Loucy (cell line): ENCODE results near the gene TNS2.
A peak's percentile ranks its signal among the peaks of the same experiment; 100 is the strongest.

ENCODE experiments used
- H2AFZ ChIP-seq: fragments of 200-600 bp; sonication (generic); 2 replicates; pipeline ENCODE4 v1.6.0; 2016; ENCODE audit warnings: antibody characterized with exemption, mild to moderate bottlenecking, low read length, moderate library complexity
- H3F3A ChIP-seq: fragments of 200-600 bp; 2 replicates; pipeline ENCODE4 v1.6.0; 2016; ENCODE audit warnings: antibody characterized with exemption, low read depth, mild to moderate bottlenecking
- H3K27me3 ChIP-seq: fragments of 200-600 bp; sonication (generic); 2 replicates; pipeline ENCODE4 v1.6.1; 2014; ENCODE audit warnings: low read length, mild to moderate bottlenecking; ENCODE audit not compliant: insufficient read depth, poor library complexity, severe bottlenecking
- H3K36me3 ChIP-seq: fragments of 200-600 bp; sonication (generic); 2 replicates; pipeline ENCODE4 v1.6.1; 2016; ENCODE audit warnings: low read length; ENCODE audit not compliant: insufficient read depth
- H3K4me1 ChIP-seq: fragments of 200-600 bp; sonication (generic); 2 replicates; pipeline ENCODE4 v1.5.1; 2014; ENCODE audit warnings: low read length, mild to moderate bottlenecking; ENCODE audit not compliant: insufficient read depth, poor library complexity, severe bottlenecking
- H3K4me2 ChIP-seq: fragments of 200-600 bp; sonication (generic); 2 replicates; pipeline ENCODE4 v1.6.0; 2014; ENCODE audit warnings: antibody characterized with exemption, low read length, low read depth, mild to moderate bottlenecking; ENCODE audit not compliant: poor library complexity, severe bottlenecking
- H3K4me3 ChIP-seq: fragments of 200-600 bp; sonication (generic); 2 replicates; pipeline ENCODE4 v1.5.1; 2014; ENCODE audit warnings: low read length, mild to moderate bottlenecking, mixed read lengths; ENCODE audit not compliant: poor library complexity, severe bottlenecking
- H3K79me2 ChIP-seq: fragments of 200-600 bp; sonication (generic); 2 replicates; pipeline ENCODE4 v1.6.1; 2014; ENCODE audit warnings: low read length; ENCODE audit not compliant: insufficient read depth
- H3K9ac ChIP-seq: fragments of 200-600 bp; sonication (generic); 2 replicates; pipeline ENCODE4 v1.6.0; 2014; ENCODE audit warnings: mild to moderate bottlenecking, low read depth, low read length, moderate library complexity; ENCODE audit not compliant: poor library complexity, severe bottlenecking
- H3K9me2 ChIP-seq: fragments of 200-600 bp; sonication (generic); replicated peaks from 2 replicates; pipeline ENCODE4 v1.6.1; 2016; ENCODE audit warnings: low read depth, low read length, mixed read lengths
- H3K9me3 ChIP-seq: fragments of 200-600 bp; sonication (generic); 2 replicates; pipeline ENCODE4 v1.6.1; 2014; ENCODE audit warnings: mild to moderate bottlenecking, antibody characterized with exemption, low read length, low read depth; ENCODE audit not compliant: insufficient read depth
- H4K20me1 ChIP-seq: fragments of 200-600 bp; sonication (generic); 2 replicates; pipeline ENCODE4 v1.6.0; 2014; ENCODE audit warnings: antibody characterized with exemption, low read length, mild to moderate bottlenecking; ENCODE audit not compliant: insufficient read depth, poor library complexity, severe bottlenecking
- CTCF ChIP-seq: fragments of 200-600 bp; sonication (generic); conservative IDR thresholded peaks from 2 replicates; pipeline ENCODE4 v1.5.1; 2014; ENCODE audit warnings: mild to moderate bottlenecking, antibody characterized with exemption, low read length
- EZH2phosphoT487 ChIP-seq: fragments of 200-600 bp; IDR thresholded peaks from 2 replicates; pipeline ENCODE4 v1.6.1; 2018; ENCODE audit warnings: antibody characterized with exemption, mild to moderate bottlenecking, moderate library complexity, borderline replicate concordance

TNS2 gene

DNA sequence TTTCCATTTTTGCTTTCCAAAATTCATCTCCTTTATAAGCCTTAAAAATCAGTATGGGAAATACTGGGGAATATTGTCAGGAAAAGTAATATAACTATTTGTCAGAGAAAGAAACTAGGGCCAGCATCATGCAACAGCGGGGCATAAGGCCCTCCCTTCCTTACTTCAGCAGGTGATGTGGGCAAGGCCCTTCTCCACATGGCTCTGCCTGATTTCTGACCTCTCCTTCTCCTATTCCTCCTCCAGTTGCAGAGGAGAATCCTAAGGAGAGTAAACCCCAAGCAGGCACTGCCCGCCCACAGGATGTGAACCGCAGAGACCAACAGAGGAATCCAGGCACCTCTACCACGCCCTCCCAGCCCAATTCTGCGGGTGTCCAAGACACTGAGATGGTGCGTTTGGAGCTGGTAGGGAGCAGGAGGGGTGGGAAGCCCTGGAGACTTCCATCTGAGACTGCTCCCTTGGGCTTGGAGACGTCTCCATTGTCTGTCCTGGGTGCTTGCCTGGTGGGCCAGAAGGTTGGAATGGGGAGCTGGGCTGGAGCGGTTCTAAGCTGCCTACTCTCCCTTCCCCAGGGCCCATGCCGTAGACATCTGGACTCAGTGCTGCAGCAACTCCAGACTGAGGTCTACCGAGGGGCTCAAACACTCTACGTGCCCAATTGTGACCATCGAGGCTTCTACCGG lies 50.7 kb downstream of the TNS2 start:
- Histone ChIP-seq H3K9ac (no peak overlapping the region), H3K4me3 (no peak overlapping the region), H3K27me3 (no peaks in the 10 kb centered on the region), H2AFZ (no peak overlapping the region), H3K9me2 (no peaks in the 10 kb centered on the region), H4K20me1 (no peaks in the 10 kb centered on the region), H3K4me1 (peaks cover 53% of the 10 kb centered on the region), H3K4me2 (no peak overlapping the region), H3K79me2 (no peaks in the 10 kb centered on the region), H3K36me3 (no peaks in the 10 kb centered on the region), H3F3A (no peaks in the 10 kb centered on the region; the same call in 1 of the 2 replicates), H3K9me3 (no peaks in the 10 kb centered on the region)
- TF ChIP-seq EZH2phosphoT487 (no peak), CTCF (no peak)

- no peaks in the 10 kb centered on the region for H3K9me2 ChIP-seq
- H3K9ac ChIP-seq = no peak overlapping the region
- no peaks in the 10 kb centered on the region for H4K20me1 ChIP-seq
- no peaks in the 10 kb centered on the region; the same call in 1 of the 2 replicates for H3F3A ChIP-seq
- H2AFZ ChIP-seq = no peak overlapping the region
- H3K9me3 ChIP-seq = no peaks in the 10 kb centered on the region
- no peak overlapping the region for H3K4me3 ChIP-seq
- H3K36me3 ChIP-seq = no peaks in the 10 kb centered on the region
- TF ChIP-seq EZH2phosphoT487 (no peak), CTCF (no peak)
- H3K27me3 ChIP-seq = no peaks in the 10 kb centered on the region
- H3K4me1 ChIP-seq = peaks cover 53% of the 10 kb centered on the region
- H3K79me2 ChIP-seq = no peaks in the 10 kb centered on the region
- no peak overlapping the region for H3K4me2 ChIP-seq
These were observed 51.4 kb downstream of the TNS2 start for GRCh38 chr12:53101266-53101665.

GRCh38 chr12:53101931-53102781 lies 52.3 kb downstream of the TNS2 start:
- H4K20me1 ChIP-seq = no peaks in the 10 kb centered on the region
- H3K36me3 ChIP-seq = no peaks in the 10 kb centered on the region
- TF ChIP-seq CTCF = no peak
- no peak for TF ChIP-seq EZH2phosphoT487
- no peaks in the 10 kb centered on the region; the same call in 1 of the 2 replicates for H3F3A ChIP-seq
- peak overlapping the region; percentile 14 for H3K4me3 ChIP-seq
- no peaks in the 10 kb centered on the region for H3K79me2 ChIP-seq
- no peaks in the 10 kb centered on the region for H3K9me2 ChIP-seq
- peaks cover 50% of the 10 kb centered on the region for H3K4me1 ChIP-seq
- H3K9ac ChIP-seq = peak overlapping the region; percentile 37
- peak overlapping the region; percentile 59 for H3K4me2 ChIP-seq
- H2AFZ ChIP-seq = peak overlapping the region; percentile 66; the same call in 1 of the 2 replicates
- H3K27me3 ChIP-seq = no peaks in the 10 kb centered on the region
- H3K9me3 ChIP-seq = no peaks in the 10 kb centered on the region
